KOPT-K1 (cell line): Measurements from ENCODE around the gene INPPL1.
"Not testable (repeated sequence)": the region's sequence is repeated elsewhere in the genome, so short reads cannot be mapped to it uniquely, and the experiment has no call there.

ENCODE experiments used
- H3K27ac ChIP-seq: fragments of 200-600 bp; sonication (generic); 2 replicates; pipeline ENCODE4 v1.5.1; 2016; ENCODE audit warnings: antibody characterized with exemption, mild to moderate bottlenecking, low read depth, low read length; ENCODE audit not compliant: poor library complexity, severe bottlenecking
- H3K36me3 ChIP-seq: fragments of 200-600 bp; sonication (generic); 2 replicates; pipeline ENCODE4 v1.5.1; 2017; ENCODE audit warnings: antibody characterized with exemption, mild to moderate bottlenecking, low read length, moderate library complexity; ENCODE audit not compliant: insufficient read depth
- H3K9me3 ChIP-seq: fragments of 200-600 bp; sonication (generic); 2 replicates; pipeline ENCODE4 v1.5.1; 2017; ENCODE audit warnings: antibody characterized with exemption, low read length, mild to moderate bottlenecking; ENCODE audit not compliant: insufficient read depth, poor library complexity, severe bottlenecking

INPPL1 gene

GRCh38 chr11:72224564-72225410 is at the start of gene INPPL1:
TSS of gene INPPL1 (plus strand) at chr11:72224767. CDS start at chr11:72224985, 218 bp downstream.
- H3K36me3 ChIP-seq = peaks cover 33% of the 10 kb centered on the region

GRCh38 chr11:72177656-72178055 is 46.9 kb upstream of the INPPL1 start:
- Histone ChIP-seq H3K36me3 (no peaks in the 10 kb centered on the region), H3K27ac (no peak overlapping the region), H3K9me3 (no peaks in the 10 kb centered on the region)

More at GRCh38 chr11:72224564-72225410, at the start of gene INPPL1:
- H3K27ac ChIP-seq = peak within 1 kb of the TSS; percentile 76
- H3K9me3 ChIP-seq = no peaks in the 10 kb centered on the region

- no peaks in the 10 kb centered on the region for H3K36me3 ChIP-seq
- no peak overlapping the region for H3K27ac ChIP-seq
- H3K9me3 ChIP-seq = no peaks in the 10 kb centered on the region
Measured at GRCh38 chr11:72179049-72179803, 45.3 kb upstream of the INPPL1 start.

GRCh38 chr11:72179804-72180396 is 44.7 kb upstream of the INPPL1 start:
- no peaks in the 10 kb centered on the region for H3K9me3 ChIP-seq
- no peaks in the 10 kb centered on the region for H3K36me3 ChIP-seq
- no peak overlapping the region for H3K27ac ChIP-seq

GRCh38 chr11:72180892-72181552 is 43.5 kb upstream of the INPPL1 start:
- H3K27ac ChIP-seq, H3K36me3 ChIP-seq, H3K9me3 ChIP-seq: not testable (repeated sequence)

GRCh38 chr11:72181553-72181958 is 43.0 kb upstream of the INPPL1 start:
- H3K9me3 ChIP-seq, H3K27ac ChIP-seq, H3K36me3 ChIP-seq: not testable (repeated sequence)

DNA sequence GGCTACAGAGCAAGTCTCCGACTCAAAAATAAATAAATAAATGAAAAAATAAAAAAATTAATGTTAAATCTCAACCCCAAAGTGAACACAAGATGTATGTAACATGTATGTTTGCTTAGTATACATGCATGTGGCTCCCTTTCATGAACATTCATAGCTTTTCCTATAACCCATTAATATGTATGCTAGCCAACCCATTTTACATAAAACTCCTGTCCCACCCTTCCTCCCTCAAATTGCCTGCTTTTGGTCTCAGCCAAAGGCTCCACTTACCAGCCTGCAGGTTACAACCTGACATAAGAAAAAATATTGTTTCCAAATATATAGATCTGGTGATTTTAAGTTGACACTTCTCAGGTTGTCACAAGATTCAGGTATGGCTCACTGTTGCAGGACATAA is 36.3 kb upstream of the INPPL1 start:
- no peak overlapping the region for H3K27ac ChIP-seq

GRCh38 chr11:72189455-72190250 is 34.9 kb upstream of the INPPL1 start:
- H3K36me3 ChIP-seq = no peaks in the 10 kb centered on the region
- no peaks in the 10 kb centered on the region for H3K9me3 ChIP-seq
- H3K27ac ChIP-seq = no peak overlapping the region

More for the DNA sequence above, 36.3 kb upstream of the INPPL1 start:
- Histone ChIP-seq H3K36me3 (no peaks in the 10 kb centered on the region), H3K9me3 (no peaks in the 10 kb centered on the region)

DNA sequence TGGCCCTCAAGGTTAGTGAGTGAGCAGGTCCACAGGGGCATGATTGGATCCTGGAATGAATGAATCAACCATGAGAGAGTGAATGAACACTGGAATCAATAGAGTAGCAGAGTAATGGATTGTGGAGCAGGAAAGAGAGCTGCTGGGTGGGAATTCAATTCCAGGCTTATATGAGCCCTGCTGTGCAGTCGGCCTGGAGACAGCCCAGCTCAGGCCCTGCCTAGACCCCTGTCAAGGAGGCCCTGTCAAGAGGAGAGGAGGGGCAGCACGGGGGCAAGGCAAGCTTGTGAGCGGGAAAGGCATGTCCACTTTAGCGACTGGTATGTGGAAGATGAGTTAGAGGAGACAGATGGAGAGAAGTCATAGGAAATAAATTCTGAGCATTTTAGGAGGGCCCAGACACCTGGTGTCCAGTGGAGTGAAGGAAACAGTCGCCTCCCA is 33.9 kb upstream of the INPPL1 start:
- H3K27ac ChIP-seq = no peak overlapping the region
- no peaks in the 10 kb centered on the region for H3K9me3 ChIP-seq
- no peaks in the 10 kb centered on the region for H3K36me3 ChIP-seq

DNA sequence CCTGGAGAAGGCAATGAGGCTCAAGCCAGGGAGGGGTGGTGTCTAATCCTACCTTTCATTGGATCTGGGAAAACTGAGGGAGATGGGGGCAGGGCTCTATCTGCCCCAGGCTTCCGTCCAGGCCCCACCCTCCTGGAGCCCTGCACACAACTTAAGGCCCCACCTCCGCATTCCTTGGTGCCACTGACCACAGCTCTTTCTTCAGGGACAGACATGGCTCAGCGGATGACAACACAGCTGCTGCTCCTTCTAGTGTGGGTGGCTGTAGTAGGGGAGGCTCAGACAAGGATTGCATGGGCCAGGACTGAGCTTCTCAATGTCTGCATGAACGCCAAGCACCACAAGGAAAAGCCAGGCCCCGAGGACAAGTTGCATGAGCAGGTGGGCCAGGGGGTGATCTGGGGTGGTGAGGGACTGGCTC is 32.6 kb upstream of the INPPL1 start, which contains the start of gene FOLR1:
Gene FOLR1, plus strand, starts transcription at position 180 of the 421 bp plus-strand sequence. Its CDS starts 34 bp downstream, at position 214.
- H3K36me3 ChIP-seq = no peaks in the 10 kb centered on the region
- H3K9me3 ChIP-seq = no peaks in the 10 kb centered on the region
- H3K27ac ChIP-seq = no peak within 1 kb of the TSS

- Histone ChIP-seq H3K36me3 (no peaks in the 10 kb centered on the region), H3K27ac (no peak overlapping the region), H3K9me3 (no peaks in the 10 kb centered on the region)
Measured at GRCh38 chr11:72195518-72196270, 28.9 kb upstream of the INPPL1 start.

DNA sequence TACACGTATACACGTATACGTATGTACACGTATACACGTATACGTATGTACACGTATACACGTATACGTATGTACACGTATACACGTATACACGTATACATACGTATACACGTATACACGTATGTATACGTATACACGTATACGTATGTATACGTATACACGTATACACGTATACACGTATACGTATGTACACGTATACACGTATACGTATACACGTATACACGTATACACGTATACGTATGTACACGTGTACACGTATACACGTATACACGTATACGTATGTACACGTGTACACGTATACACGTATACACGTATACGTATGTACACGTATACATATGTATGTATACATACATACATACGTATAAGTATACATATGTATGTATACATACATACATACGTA is 23.1 kb upstream of the INPPL1 start:
- H3K27ac ChIP-seq, H3K36me3 ChIP-seq, H3K9me3 ChIP-seq: not testable (repeated sequence)

GRCh38 chr11:72202571-72202970 is 22.0 kb upstream of the INPPL1 start:
- Histone ChIP-seq H3K27ac (no peak overlapping the region), H3K36me3 (no peaks in the 10 kb centered on the region)

More at GRCh38 chr11:72202571-72202970, 22.0 kb upstream of the INPPL1 start:
- no peaks in the 10 kb centered on the region for H3K9me3 ChIP-seq
